Thyroid gland (tissue), 4 donors: ENCODE results near the gene ANKRD55. TPM values are rescaled to one million over a fixed set of nuclear protein-coding genes. Genes with fewer than 3 reads are reported as not detected.

ENCODE experiments used
- DNase-seq, 2 donors: peaks; one replicate each; pipeline ENCODE4 v3.0.0-alpha.2; 2019
- H3K27ac ChIP-seq, 3 donors: fragments of 200-600 bp; sonication (generic); 1 replicate in 2 of 3; 2 replicates in 1 of 3; pipeline ENCODE4 v1.5.1; 2016 to 2019; ENCODE audit warnings: mild to moderate bottlenecking in 1 of 3, moderate library complexity in 1 of 3
- H3K27me3 ChIP-seq: fragments of 200-600 bp; sonication (generic); one replicate; pipeline ENCODE4 v1.5.1; 2019
- H3K36me3 ChIP-seq, 2 donors: fragments of 200-600 bp; sonication (generic); one replicate each; pipeline ENCODE4 v1.5.1; 2016 to 2019
- H3K4me1 ChIP-seq, 2 donors: fragments of 200-600 bp; sonication (generic); one replicate each; pipeline ENCODE4 v1.5.1; 2017 to 2019
- H3K4me3 ChIP-seq, 3 donors: fragments of 200-600 bp; sonication (generic); replicated peaks in 1 of 3; 1 replicate in 2 of 3; 2 replicates in 1 of 3; pipeline ENCODE4 v1.5.1; 2016; ENCODE audit warnings: mild to moderate bottlenecking in 1 of 3
- H3K9me3 ChIP-seq: fragments of 200-600 bp; sonication (generic); one replicate; pipeline ENCODE4 v1.5.1; 2017
- POLR2A ChIP-seq, 2 donors: fragments of 450-650 bp; IDR thresholded peaks; one replicate each; pipeline ENCODE4 v1.6.1; 2017; ENCODE audit warnings: antibody characterized with exemption in 2 of 2, mild to moderate bottlenecking in 2 of 2, moderate library complexity in 1 of 2
- WGBS, 2 donors: methylation state at CpG; one replicate each; pipeline ENCODE4 v1.1.5; 2017; 5-methylcytosine and 5-hydroxymethylcytosine counted together
- intact Hi-C: fragments of 100-400 bp; cut with DNase I; formaldehyde crosslinking; loops from one replicate; pipeline ENCODE4 v1.15.1; 2023
- total RNA-seq, 4 donors: library from RNA; depleted of rRNA; stranded (reverse); fragments of >200 nt; gene quantifications; one replicate each; pipeline ENCODE4 v1.2.3, GENCODE V29; 2016
- TF ChIP-seq, protein P1 (sequence below), 6 experiments: fragments of 200-600 bp in 3 of 6; fragments of 450-650 bp in 3 of 6; sonication (generic) in 3 of 6; IDR thresholded peaks; one replicate each; pipeline ENCODE4 v1.5.1; 2016 to 2019; ENCODE audit warnings: antibody characterized with exemption in 6 of 6, mild to moderate bottlenecking in 2 of 6, inconsistent platforms in 1 of 6, moderate library complexity in 1 of 6

ANKRD55 gene
- total RNA-seq, 4 donors from 2014 or later: 0.22 to 0.94 TPM; not detected in 2

DNA sequence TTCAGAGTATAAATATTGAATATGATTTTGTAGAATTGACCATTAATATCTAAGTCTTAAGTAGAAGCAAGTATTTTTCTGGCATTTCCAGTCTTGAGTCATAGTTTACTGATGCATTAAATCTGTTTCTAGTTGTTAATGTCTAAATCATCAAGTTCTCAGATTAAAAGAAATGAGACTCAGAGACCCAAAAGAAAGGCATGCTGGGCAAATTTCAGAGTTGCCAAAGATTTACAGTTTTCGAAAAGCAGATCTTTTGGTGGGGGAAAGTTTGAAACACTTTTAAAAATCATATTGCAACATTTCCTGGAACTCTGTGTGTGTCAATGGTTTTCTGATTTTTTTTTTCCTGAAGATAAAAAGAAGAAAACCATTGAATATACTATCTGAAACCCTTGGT is 60.9 kb downstream of the ANKRD55 start:
- Histone ChIP-seq H3K36me3 (no peaks in the 10 kb centered on the region), H3K4me1 (peaks cover 0 to 19% of the 10 kb centered on the region in 2 donors), H3K27ac (no peak overlapping the region), H3K27me3 (no peaks in the 10 kb centered on the region), H3K4me3 (no peak overlapping the region), H3K9me3 (no peaks in the 10 kb centered on the region)
- TF ChIP-seq, protein P1, sequence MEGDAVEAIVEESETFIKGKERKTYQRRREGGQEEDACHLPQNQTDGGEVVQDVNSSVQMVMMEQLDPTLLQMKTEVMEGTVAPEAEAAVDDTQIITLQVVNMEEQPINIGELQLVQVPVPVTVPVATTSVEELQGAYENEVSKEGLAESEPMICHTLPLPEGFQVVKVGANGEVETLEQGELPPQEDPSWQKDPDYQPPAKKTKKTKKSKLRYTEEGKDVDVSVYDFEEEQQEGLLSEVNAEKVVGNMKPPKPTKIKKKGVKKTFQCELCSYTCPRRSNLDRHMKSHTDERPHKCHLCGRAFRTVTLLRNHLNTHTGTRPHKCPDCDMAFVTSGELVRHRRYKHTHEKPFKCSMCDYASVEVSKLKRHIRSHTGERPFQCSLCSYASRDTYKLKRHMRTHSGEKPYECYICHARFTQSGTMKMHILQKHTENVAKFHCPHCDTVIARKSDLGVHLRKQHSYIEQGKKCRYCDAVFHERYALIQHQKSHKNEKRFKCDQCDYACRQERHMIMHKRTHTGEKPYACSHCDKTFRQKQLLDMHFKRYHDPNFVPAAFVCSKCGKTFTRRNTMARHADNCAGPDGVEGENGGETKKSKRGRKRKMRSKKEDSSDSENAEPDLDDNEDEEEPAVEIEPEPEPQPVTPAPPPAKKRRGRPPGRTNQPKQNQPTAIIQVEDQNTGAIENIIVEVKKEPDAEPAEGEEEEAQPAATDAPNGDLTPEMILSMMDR (IDR thresholded peaks at IDR 0.05): no peak
- TF ChIP-seq POLR2A (IDR thresholded peaks at IDR 0.05): no peak
- intact Hi-C loops: no loop called here
- WGBS, 2 donors: 48 to 72% methylated on average over 1 of the region's 1 CpG
- no peak for DNase-seq

DNA sequence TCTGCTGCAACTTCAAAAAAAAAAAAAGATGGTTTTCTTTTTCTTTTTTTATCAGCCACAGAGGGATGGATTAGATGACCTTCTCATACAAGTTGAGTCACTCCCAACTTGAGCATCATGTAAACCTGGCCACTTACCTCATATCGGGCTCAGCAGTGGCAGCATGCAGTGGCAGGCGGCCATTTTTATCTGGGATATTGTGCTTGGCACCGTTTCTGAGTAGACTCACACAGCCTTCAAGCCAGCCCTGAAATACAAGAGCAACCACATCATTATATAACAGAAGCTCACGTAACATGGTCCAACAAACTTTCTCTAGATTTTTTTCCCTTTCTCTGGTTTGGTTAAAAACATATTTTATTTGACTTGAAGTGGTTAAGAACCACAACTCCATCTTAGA is 62.6 kb downstream of the ANKRD55 start:
- TF ChIP-seq, protein P1 (IDR thresholded peaks at IDR 0.05): no peak
- no peak for TF ChIP-seq POLR2A (IDR thresholded peaks at IDR 0.05)
- no peak overlapping the region for H3K27ac ChIP-seq
- no peak for DNase-seq
- H3K4me3 ChIP-seq: no peak overlapping the region
- intact Hi-C loops: no loop called here
- no peaks in the 10 kb centered on the region for H3K9me3 ChIP-seq
- H3K36me3 ChIP-seq: no peaks in the 10 kb centered on the region
- H3K27me3 ChIP-seq: no peaks in the 10 kb centered on the region
- peaks cover 0 to 10% of the 10 kb centered on the region in 2 donors for H3K4me1 ChIP-seq
- WGBS, 2 donors: 69 to 85% methylated on average over 4 of the region's 4 CpGs

DNA sequence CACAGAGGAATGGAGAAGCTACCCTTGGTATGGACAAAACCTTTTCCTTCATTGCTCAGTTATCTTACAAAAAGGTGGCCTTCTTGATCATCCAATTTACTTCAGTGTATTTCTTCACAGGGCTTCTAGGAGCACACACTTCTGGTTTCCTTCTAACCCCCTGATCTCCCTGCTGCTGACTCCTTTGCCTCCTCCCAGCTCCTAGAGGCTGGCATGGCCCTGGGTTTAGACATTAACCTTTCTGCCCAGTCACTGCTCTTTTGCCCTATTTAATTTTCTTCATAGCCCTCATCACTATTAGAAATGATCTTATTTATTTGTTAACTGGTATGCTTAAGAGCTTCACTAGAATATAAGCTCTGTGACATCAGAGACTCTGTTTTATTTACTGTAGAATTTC is 63.2 kb downstream of the ANKRD55 start:
- intact Hi-C loops: no loop called here

DNA sequence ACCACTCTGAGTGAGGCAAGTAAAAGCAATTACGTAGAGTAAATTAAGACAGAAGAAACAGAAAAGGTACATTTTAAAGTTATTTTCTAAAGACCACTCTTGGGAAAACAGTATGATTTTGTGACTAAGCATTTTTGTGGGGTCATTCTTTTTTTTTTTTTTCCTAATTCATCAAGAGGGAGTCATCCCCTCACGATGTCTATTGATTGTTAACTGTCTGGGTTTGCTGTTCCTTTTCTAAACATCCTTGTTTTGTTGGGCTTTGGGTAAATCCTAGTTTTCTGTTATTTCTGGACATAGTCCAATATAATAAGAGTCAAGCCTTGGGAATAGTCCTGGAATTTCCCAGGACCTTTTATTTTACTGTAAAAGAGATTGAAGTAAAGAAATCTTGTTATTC is 63.8 kb downstream of the ANKRD55 start:
- Histone ChIP-seq H3K27me3 (no peaks in the 10 kb centered on the region), H3K36me3 (no peaks in the 10 kb centered on the region), H3K4me3 (no peak overlapping the region), H3K4me1 (peaks cover 0 to 19% of the 10 kb centered on the region in 2 donors), H3K9me3 (no peaks in the 10 kb centered on the region), H3K27ac (no peak overlapping the region)
- 72 to 87% methylated on average over 2 of the region's 2 CpGs for WGBS, 2 donors
- intact Hi-C loops: no loop called here
- TF ChIP-seq POLR2A (IDR thresholded peaks at IDR 0.05): no peak
- TF ChIP-seq, protein P1 (IDR thresholded peaks at IDR 0.05): no peak
- no peak for DNase-seq

More for the DNA sequence above, 63.2 kb downstream of the ANKRD55 start:
- Histone ChIP-seq H3K27ac (no peak overlapping the region), H3K36me3 (no peaks in the 10 kb centered on the region), H3K4me1 (peaks cover 0 to 12% of the 10 kb centered on the region in 2 donors), H3K27me3 (no peaks in the 10 kb centered on the region), H3K9me3 (no peaks in the 10 kb centered on the region), H3K4me3 (no peak overlapping the region)
- DNase-seq: no peak
- TF ChIP-seq POLR2A (IDR thresholded peaks at IDR 0.05): no peak
- TF ChIP-seq, protein P1 (IDR thresholded peaks at IDR 0.05): no peak

DNA sequence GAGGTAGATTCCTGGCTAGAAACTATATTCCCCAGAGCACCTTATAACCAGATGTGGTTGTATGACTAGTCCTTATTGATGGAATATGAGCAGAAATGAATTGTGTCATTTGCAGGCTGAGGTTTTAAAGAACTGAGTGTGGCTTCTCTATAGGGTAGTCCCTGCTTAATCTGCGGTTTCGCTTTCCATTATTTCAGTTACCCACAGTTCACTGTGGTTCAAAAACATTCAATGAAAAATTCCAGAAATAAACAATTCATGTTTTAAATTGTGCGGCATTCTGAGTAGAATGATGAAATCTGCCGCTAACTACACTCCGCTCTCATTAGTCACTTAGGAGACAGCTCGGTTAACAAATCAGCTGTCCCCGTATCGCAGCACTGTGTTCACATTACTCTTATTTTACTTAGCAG is 65.1 kb downstream of the ANKRD55 start:
- Histone ChIP-seq H3K4me1 (peaks cover 0 to 20% of the 10 kb centered on the region in 2 donors), H3K9me3 (no peaks in the 10 kb centered on the region), H3K36me3 (no peaks in the 10 kb centered on the region), H3K27me3 (no peaks in the 10 kb centered on the region), H3K27ac (no peak overlapping the region), H3K4me3 (no peak overlapping the region)
- WGBS, 2 donors: 94 to 98% methylated on average over 8 of the region's 8 CpGs
- intact Hi-C loops: no loop called here
- TF ChIP-seq, protein P1 (IDR thresholded peaks at IDR 0.05): no peak
- TF ChIP-seq POLR2A (IDR thresholded peaks at IDR 0.05): no peak
- no peak for DNase-seq
